ENCODE results near the gene RPS6KL1.

GRCh38 chr14:74864198-74864597 lies 58.9 kb downstream of the RPS6KL1 start:
- TF ChIP-seq ATF3 (IDR thresholded peaks at IDR 0.05) (no peak), RAD21 (IDR thresholded peaks at IDR 0.05) (no peak), TAF1 (conservative IDR thresholded peaks at IDR 0.05) (no peak), YY1 (IDR thresholded peaks at IDR 0.05) (no peak), EGR1 (IDR thresholded peaks at IDR 0.05; ENCODE audit: low read depth in 2 of 2) (no peak), NR2F2 (IDR thresholded peaks at IDR 0.05) (no peak), ZBTB33 (IDR thresholded peaks at IDR 0.05) (no peak), SP1 (IDR thresholded peaks at IDR 0.05) (no peak), MAX (IDR thresholded peaks at IDR 0.05) (no peak), JUND (IDR thresholded peaks at IDR 0.05) (no peak), HNF4G (IDR thresholded peaks at IDR 0.05) (no peak), FOXA1 (IDR thresholded peaks at IDR 0.05) (no peak)
- TF ChIP-seq, protein P1, sequence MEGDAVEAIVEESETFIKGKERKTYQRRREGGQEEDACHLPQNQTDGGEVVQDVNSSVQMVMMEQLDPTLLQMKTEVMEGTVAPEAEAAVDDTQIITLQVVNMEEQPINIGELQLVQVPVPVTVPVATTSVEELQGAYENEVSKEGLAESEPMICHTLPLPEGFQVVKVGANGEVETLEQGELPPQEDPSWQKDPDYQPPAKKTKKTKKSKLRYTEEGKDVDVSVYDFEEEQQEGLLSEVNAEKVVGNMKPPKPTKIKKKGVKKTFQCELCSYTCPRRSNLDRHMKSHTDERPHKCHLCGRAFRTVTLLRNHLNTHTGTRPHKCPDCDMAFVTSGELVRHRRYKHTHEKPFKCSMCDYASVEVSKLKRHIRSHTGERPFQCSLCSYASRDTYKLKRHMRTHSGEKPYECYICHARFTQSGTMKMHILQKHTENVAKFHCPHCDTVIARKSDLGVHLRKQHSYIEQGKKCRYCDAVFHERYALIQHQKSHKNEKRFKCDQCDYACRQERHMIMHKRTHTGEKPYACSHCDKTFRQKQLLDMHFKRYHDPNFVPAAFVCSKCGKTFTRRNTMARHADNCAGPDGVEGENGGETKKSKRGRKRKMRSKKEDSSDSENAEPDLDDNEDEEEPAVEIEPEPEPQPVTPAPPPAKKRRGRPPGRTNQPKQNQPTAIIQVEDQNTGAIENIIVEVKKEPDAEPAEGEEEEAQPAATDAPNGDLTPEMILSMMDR (IDR thresholded peaks at IDR 0.05; ENCODE audit: low read depth, low read length, missing input control), result no peak
- TF ChIP-seq, protein P2, sequence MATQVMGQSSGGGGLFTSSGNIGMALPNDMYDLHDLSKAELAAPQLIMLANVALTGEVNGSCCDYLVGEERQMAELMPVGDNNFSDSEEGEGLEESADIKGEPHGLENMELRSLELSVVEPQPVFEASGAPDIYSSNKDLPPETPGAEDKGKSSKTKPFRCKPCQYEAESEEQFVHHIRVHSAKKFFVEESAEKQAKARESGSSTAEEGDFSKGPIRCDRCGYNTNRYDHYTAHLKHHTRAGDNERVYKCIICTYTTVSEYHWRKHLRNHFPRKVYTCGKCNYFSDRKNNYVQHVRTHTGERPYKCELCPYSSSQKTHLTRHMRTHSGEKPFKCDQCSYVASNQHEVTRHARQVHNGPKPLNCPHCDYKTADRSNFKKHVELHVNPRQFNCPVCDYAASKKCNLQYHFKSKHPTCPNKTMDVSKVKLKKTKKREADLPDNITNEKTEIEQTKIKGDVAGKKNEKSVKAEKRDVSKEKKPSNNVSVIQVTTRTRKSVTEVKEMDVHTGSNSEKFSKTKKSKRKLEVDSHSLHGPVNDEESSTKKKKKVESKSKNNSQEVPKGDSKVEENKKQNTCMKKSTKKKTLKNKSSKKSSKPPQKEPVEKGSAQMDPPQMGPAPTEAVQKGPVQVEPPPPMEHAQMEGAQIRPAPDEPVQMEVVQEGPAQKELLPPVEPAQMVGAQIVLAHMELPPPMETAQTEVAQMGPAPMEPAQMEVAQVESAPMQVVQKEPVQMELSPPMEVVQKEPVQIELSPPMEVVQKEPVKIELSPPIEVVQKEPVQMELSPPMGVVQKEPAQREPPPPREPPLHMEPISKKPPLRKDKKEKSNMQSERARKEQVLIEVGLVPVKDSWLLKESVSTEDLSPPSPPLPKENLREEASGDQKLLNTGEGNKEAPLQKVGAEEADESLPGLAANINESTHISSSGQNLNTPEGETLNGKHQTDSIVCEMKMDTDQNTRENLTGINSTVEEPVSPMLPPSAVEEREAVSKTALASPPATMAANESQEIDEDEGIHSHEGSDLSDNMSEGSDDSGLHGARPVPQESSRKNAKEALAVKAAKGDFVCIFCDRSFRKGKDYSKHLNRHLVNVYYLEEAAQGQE (IDR thresholded peaks at IDR 0.05), result no peak
